Stimulated activated memory B cell treated with anti-CD40 and anti-IgM and Interleukin-4, amounts not matched to agents 10 μg/mL and 1 μg/mL and 100 μg/mL, for 72 hours (primary cell): Measurements from ENCODE around the gene AHDC1.

Experiments
- ATAC-seq: fragments of 150-1000 bp; cut with Tn5 transposase; 2 replicates; pipeline ENCODE4 v1.10.0; 2021
- H3K27ac Mint-ChIP-seq: one replicate; pipeline ENCODE4 v1.8.0; 2022; ENCODE audit warnings: mild to moderate bottlenecking, mixed read lengths
- H3K27me3 Mint-ChIP-seq: one replicate; pipeline ENCODE4 v1.8.0; 2022; ENCODE audit warnings: mixed read lengths
- H3K36me3 Mint-ChIP-seq: one replicate; pipeline ENCODE4 v1.8.0; 2022; ENCODE audit warnings: mixed read lengths
- H3K4me1 Mint-ChIP-seq: one replicate; pipeline ENCODE4 v1.8.0; 2022; ENCODE audit warnings: mixed read lengths
- H3K4me3 Mint-ChIP-seq: one replicate; pipeline ENCODE4 v1.8.0; 2022; ENCODE audit warnings: mild to moderate bottlenecking, moderate library complexity, mixed read lengths
- H3K9me3 Mint-ChIP-seq: one replicate; pipeline ENCODE4 v1.8.0; 2022; ENCODE audit warnings: mixed read lengths

The AHDC1 gene

DNA sequence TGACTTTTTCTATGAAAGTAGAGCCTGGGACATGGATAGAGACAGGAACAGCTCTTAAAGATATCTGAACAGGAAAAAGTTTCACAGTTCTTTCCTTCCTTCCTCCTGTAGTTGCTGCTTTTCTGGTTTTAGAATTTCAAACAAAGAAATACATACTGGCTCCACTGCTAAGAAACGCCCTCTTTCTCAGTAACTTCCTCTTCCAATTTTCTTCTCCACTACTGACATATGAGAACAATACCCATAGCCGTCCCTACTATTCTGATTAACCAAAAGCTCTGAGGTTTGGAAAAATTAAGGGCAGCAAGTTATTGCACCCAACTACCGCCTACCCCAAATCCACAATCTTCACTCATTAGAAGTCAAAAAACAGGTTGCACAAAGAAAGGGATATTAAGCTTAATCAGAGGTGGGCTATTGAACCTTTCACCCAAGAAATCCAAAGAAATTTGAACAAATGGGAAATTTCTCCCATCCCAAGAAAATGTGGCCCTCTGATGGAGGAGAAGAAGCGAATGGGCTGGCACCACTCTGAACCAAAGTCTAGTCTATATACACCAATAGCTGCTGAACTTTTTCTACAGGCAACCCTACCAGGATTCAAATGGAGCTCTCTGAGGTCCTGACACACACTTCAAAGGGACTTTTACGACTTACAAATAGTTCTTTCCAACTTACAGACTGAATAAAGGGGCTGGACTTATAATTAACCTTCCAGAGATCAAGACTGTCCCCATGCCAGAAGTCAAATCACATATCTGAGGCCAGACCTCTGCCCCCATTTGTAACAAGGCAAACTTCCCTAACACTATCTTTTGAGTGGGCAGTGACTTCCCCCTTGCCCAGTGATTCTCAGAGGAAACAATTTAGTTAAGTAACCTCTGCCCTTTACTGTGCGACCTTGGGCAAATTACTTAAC is 115.7 kb downstream of the AHDC1 start:
- Mint-ChIP-seq H3K36me3 (peaks cover 3% of the 10 kb centered on the region), H3K9me3 (no peaks in the 10 kb centered on the region), H3K27me3 (no peaks in the 10 kb centered on the region), H3K27ac (peak overlapping the region; percentile 100), H3K4me1 (peaks cover 58% of the 10 kb centered on the region), H3K4me3 (peak overlapping the region; percentile 91)
- no peak for ATAC-seq

DNA sequence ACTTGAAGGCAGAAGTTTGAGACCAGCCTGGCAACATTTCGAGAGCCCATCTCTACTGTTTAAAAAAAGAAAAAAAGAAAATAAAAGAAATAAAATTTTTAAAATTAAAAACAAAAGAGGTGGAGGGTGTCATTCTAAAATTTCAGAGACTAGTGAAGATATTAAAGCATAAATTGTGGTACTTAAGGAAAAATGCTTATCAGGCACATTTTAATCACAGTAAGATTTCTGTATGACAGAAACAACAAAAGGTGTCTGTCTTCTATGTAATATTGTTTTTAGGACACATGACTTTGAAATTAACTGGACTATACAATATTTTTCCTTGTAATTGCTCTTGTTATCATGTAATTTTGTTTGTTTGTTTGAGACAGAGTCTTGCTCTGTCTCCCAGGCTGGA is 118.6 kb downstream of the AHDC1 start:
- H3K27me3 Mint-ChIP-seq, result no peaks in the 10 kb centered on the region
- H3K27ac Mint-ChIP-seq, result no peak overlapping the region
- peaks cover 3% of the 10 kb centered on the region for H3K36me3 Mint-ChIP-seq
- H3K4me1 Mint-ChIP-seq, result peaks cover 64% of the 10 kb centered on the region
- H3K9me3 Mint-ChIP-seq, result no peaks in the 10 kb centered on the region
- no peak overlapping the region for H3K4me3 Mint-ChIP-seq
- no peak for ATAC-seq
